ENCODE data around the gene RPUSD1. TPM values are rescaled to one million over a fixed set of nuclear protein-coding genes. Genes with fewer than 3 reads are reported as not detected.

RPUSD1 gene
- total and polyA plus RNA-seq, 2 donors (not counting 3 experiments of a cell fraction or from before 2014, with no cell fraction given) = 46.2 to 55.8 TPM

- Histone ChIP-seq H3K4me1 (ENCODE audit: control insufficient read depth, extremely low read depth, insufficient read depth, low read length) (peaks cover 8% of the 10 kb centered on the region), H3K27ac (ENCODE audit: insufficient read depth, low read depth, low read length) (no peak overlapping the region), H3K9ac (replicated peaks; ENCODE audit: extremely low read depth, insufficient read depth, low read length) (no peak overlapping the region), H4K20me1 (replicated peaks; ENCODE audit: control insufficient read depth, extremely low read depth, insufficient read depth, low read length) (no peaks in the 10 kb centered on the region), H3K9me1 (replicated peaks; ENCODE audit: control insufficient read depth, extremely low read depth, insufficient read depth, low read length) (no peaks in the 10 kb centered on the region), H3K9me3 (replicated peaks; ENCODE audit: control insufficient read depth, insufficient read depth, low read length) (no peaks in the 10 kb centered on the region), H3K36me3 (ENCODE audit: control insufficient read depth in 2 of 2, extremely low read depth in 1 of 2, insufficient read depth in 2 of 2, low read length in 2 of 2) (peaks cover 2 to 6% of the 10 kb centered on the region in 2 experiments), H3K4me3 (replicated peaks in 1 of 3; ENCODE audit: insufficient read depth in 1 of 3, low read depth in 1 of 3, low read length in 3 of 3) (no peak overlapping the region), H3K79me2 (ENCODE audit: control insufficient read depth, insufficient read depth, low read length) (peaks cover 15% of the 10 kb centered on the region), H3K4me2 (ENCODE audit: insufficient read depth, low read length) (no peak overlapping the region), H2AFZ (ENCODE audit: low read depth, low read length) (no peak overlapping the region), H3K27me3 (ENCODE audit: control insufficient read depth in 2 of 2, insufficient read depth in 2 of 2, low read length in 2 of 2) (no peaks in the 10 kb centered on the region)
- CTCF ChIA-PET = interaction anchor here (1.5 to 5.8 kb wide), 5 partner anchors 63 to 274 kb away, joined by 3 to 67 read pairs (median 10); partner anchors contain the start of gene ANTKMT
- intact Hi-C loops (cut with micrococcal nuclease) = no loop called here
- no TSS peak for BruUV-seq (replicated peaks)
- dilution Hi-C loops (cut with MboI; ENCODE audit: extremely low pct_ligation_motif_present, low sequenced_read_pairs) = no loop called here
- FAIRE-seq (no peak), DNase-seq (ENCODE audit: low read depth, low spot score) (no peak)
- no peak for TF ChIP-seq EZH2 (IDR thresholded peaks at IDR 0.05; ENCODE audit: borderline replicate concordance, low read depth, low read length, severe bottlenecking)
- peak; percentile 18 for TF ChIP-seq POLR2AphosphoS5 (IDR thresholded peaks at IDR 0.05; ENCODE audit: insufficient read depth, low read depth, low read length)
- no peak for TF ChIP-seq MAX (IDR thresholded peaks at IDR 0.05; ENCODE audit: insufficient read depth, insufficient read length)
- TF ChIP-seq POLR2A (IDR thresholded peaks at IDR 0.05; ENCODE audit: low read depth, low read length) = peak; percentile 43
- no peak for TF ChIP-seq MYC (IDR thresholded peaks at IDR 0.05; ENCODE audit: low read depth, low read length)
- no peak for TF ChIP-seq JUN (IDR thresholded peaks at IDR 0.05; ENCODE audit: borderline replicate concordance, insufficient read depth, insufficient read length, low read depth)
- no peak for TF ChIP-seq FOS (IDR thresholded peaks at IDR 0.05; ENCODE audit: borderline replicate concordance, insufficient read depth, low read length)
- TF ChIP-seq CTCF (IDR thresholded peaks at IDR 0.05; ENCODE audit: extremely low read depth in 1 of 2, insufficient read depth in 1 of 2, low read depth in 1 of 2, low read length in 2 of 2) = no peak
- TF ChIP-seq GATA2 (IDR thresholded peaks at IDR 0.05; ENCODE audit: insufficient read depth, insufficient read length, low read depth, low read length) = no peak
- POLR2A ChIA-PET = no interaction called here
These were observed 4.6 kb downstream of the RPUSD1 start for GRCh38 chr16:783404-784161.
